NCI-H2227 (cell line): ENCODE measurements around the gene HOXC13.

Experiments used
- DNase-seq: peaks from one replicate; lab custom pipeline; 2025; ENCODE audit not compliant: unreplicated experiment; lab: John Stamatoyannopoulos, UW

Gene HOXC13

GRCh38 chr12:53968214-53969127, 29.8 kb downstream of the HOXC13 start:
- DNase-seq: no peak

GRCh38 chr12:53969588-53970259, 31.1 kb downstream of the HOXC13 start:
- DNase-seq: no peak

GRCh38 chr12:53970451-53970850, 31.8 kb downstream of the HOXC13 start:
- no peak for DNase-seq

- DNase-seq: no peak
Measured at GRCh38 chr12:53971129-53971528, 32.5 kb downstream of the HOXC13 start.

- no peak for DNase-seq
Measured at GRCh38 chr12:53971686-53972085, 33.1 kb downstream of the HOXC13 start.

GRCh38 chr12:53972152-53972702, 33.6 kb downstream of the HOXC13 start:
- DNase-seq: no peak

GRCh38 chr12:53972722-53973235, 34.1 kb downstream of the HOXC13 start, which contains the start of gene HOXC11:
TSS of gene HOXC11 (plus strand) at chr12:53973126. CDS start at chr12:53973242, 116 bp downstream.
- DNase-seq: no peak

GRCh38 chr12:53973236-53974042, 34.8 kb downstream of the HOXC13 start:
- no peak for DNase-seq

GRCh38 chr12:53974084-53975063, 35.7 kb downstream of the HOXC13 start, which contains the start of gene HOTAIR:
TSS of gene HOTAIR (minus strand) at chr12:53974954.
- DNase-seq: no peak

- DNase-seq: no peak
Measured at GRCh38 chr12:53975064-53975471, 36.4 kb downstream of the HOXC13 start.

GRCh38 chr12:53975479-53976152, 37.0 kb downstream of the HOXC13 start:
- no peak for DNase-seq

- DNase-seq: no peak
Measured at GRCh38 chr12:53976172-53976822, 37.7 kb downstream of the HOXC13 start.

GRCh38 chr12:53976823-53977595, 38.4 kb downstream of the HOXC13 start:
- no peak for DNase-seq

GRCh38 chr12:53977596-53978445, 39.2 kb downstream of the HOXC13 start:
- no peak for DNase-seq

GRCh38 chr12:53978477-53979356, 40.1 kb downstream of the HOXC13 start:
- DNase-seq: no peak
